Activated naive CD4-positive, alpha-beta T cell treated with anti-CD3 and anti-CD28 coated beads, Interleukin-2, amount 10 ng/mL, durations not matched to agents 7 days and 5 days (primary cell): ENCODE data around the gene RNF151.
"Not testable (repeated sequence)": the region's sequence is repeated elsewhere in the genome, so short reads cannot be mapped to it uniquely, and the experiment has no call there.

Experiments used
- CTCF ChIA-PET: fragments of 350-600 bp; sonication (Branson Sonifier 250); formaldehyde crosslinking; loops from one replicate; lab custom pipeline; 2021; ENCODE audit warnings: antibody characterized with exemption; lab: Charles Lee
- DNase-seq: peaks from one replicate; pipeline ENCODE4 v3.0.0-alpha.2; 2020
- H3K27ac Mint-ChIP-seq: one replicate; pipeline ENCODE4 v1.8.0; 2021; ENCODE audit warnings: mild to moderate bottlenecking, moderate library complexity, mixed read lengths
- H3K27me3 Mint-ChIP-seq: one replicate; pipeline ENCODE4 v1.8.0; 2021; ENCODE audit warnings: mild to moderate bottlenecking, mixed read lengths
- H3K36me3 Mint-ChIP-seq: one replicate; pipeline ENCODE4 v1.8.0; 2021; ENCODE audit warnings: mixed read lengths
- H3K4me1 Mint-ChIP-seq: one replicate; pipeline ENCODE4 v1.8.0; 2021; ENCODE audit warnings: mixed read lengths
- H3K4me3 Mint-ChIP-seq: one replicate; pipeline ENCODE4 v1.8.0; 2021; ENCODE audit warnings: mild to moderate bottlenecking, moderate library complexity, mixed read lengths
- H3K9me3 Mint-ChIP-seq: one replicate; pipeline ENCODE4 v1.8.0; 2021; ENCODE audit warnings: mixed read lengths

The RNF151 gene, protein sequence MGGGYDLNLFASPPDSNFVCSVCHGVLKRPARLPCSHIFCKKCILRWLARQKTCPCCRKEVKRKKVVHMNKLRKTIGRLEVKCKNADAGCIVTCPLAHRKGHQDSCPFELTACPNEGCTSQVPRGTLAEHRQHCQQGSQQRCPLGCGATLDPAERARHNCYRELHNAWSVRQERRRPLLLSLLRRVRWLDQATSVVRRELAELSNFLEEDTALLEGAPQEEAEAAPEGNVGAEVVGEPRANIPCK

DNA sequence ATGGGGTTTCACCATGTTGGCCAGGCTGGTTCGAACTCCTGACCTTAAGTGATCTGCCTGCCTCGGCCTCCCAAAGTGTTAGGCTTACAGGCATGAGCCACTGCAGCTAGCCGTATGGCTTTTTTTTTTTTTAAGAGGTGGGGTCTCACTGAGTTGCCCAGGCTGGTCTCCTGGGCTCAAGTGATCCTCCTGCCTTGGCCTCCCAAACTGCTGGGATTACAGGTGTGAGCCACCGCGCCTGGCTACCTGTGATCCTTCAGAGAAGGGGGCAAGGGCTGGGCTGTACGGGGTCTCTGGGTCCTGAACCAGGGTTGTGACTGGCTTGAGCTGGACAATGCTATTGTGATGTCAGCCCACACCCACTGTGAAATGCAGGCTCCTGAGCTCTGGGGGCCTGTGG lies at the start of gene RNF151:
RNF151 (plus strand) TSS at position 397 of the 400 bp plus-strand sequence. CDS start 26 bp downstream, outside the sequence.
- CTCF ChIA-PET: no interaction called here
- H3K4me3 Mint-ChIP-seq: peak within 1 kb of the TSS; percentile 92
- no peaks in the 10 kb centered on the region for H3K27me3 Mint-ChIP-seq
- DNase-seq: no peak
- H3K36me3 Mint-ChIP-seq: peaks cover 27% of the 10 kb centered on the region
- peaks cover 49% of the 10 kb centered on the region for H3K4me1 Mint-ChIP-seq
- H3K9me3 Mint-ChIP-seq: no peaks in the 10 kb centered on the region
- peak within 1 kb of the TSS; percentile 96 for H3K27ac Mint-ChIP-seq

DNA sequence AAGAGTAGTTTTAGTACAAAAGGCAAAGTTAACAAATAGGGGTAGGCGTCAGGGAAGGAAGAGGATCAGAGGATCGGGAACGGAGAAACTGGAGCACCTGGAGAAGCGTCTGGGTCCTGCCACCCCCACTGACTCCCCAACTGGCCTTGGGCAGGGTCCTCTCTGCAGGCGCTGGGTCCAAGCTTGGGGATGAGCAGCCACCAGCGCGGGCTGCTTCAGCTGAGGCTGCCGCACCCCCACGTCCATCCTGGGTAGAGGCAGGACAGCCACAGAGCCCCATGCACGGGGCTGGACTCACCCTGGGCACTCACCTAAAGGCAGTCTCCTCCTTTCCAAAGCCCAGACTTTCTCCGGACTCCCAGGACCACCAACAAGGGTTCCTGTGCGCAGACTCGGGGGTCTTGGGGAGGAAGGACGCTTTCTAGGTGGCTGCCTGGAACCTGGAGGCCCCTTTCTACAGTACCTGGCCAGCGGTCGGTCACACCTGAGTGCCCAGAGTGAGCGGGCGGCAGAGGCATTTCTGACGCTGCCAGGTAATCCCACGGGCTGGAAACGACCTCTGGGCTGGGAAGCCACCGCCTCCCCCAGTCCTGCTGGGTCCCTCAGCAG lies 49.5 kb upstream of the RNF151 start:
- no peak for DNase-seq
- no peak overlapping the region for H3K27ac Mint-ChIP-seq
- H3K4me3 Mint-ChIP-seq: no peak overlapping the region
- no peaks in the 10 kb centered on the region for H3K9me3 Mint-ChIP-seq
- peaks cover 90% of the 10 kb centered on the region for H3K27me3 Mint-ChIP-seq
- CTCF ChIA-PET: interaction anchor here (1.2 kb wide), 1 partner anchor 53 kb away, joined by 3 read pairs; no protein-coding TSS in a partner anchor
- H3K36me3 Mint-ChIP-seq: no peaks in the 10 kb centered on the region
- H3K4me1 Mint-ChIP-seq: no peaks in the 10 kb centered on the region

DNA sequence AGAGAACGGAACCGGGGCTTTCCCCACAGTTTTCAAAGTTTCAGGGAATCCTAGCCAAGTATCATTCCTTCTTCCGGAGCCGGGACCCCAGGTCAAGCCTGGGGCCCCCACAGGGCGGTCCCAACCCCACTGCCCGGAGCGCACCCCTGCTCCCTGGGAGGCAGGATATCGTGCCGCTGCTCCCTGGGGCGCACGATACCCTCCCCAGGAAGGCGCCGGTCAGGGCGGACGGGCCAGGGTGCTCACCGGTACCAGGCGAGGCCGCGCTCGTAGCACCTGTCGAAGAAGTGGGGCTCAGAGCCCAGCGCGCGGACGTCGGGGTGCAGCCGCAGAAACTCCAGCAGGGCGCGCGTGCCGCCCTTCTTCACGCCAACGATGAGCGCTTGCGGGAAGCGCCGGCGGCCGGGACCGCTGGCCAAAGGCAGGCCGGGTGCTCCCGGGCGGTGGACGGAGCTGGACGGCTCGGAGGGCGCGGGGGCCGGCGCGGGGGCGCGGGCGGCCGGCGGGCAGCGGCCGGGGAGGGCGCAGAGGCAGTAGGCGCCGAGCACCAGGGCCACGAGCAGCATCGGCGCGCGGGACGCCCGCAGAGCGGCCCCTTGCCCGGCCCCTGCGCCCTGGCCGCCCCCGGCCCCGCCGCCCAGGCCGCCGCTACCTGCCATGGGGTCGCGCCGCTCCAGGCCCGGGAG lies 48.8 kb upstream of the RNF151 start:
- DNase-seq: no peak
- CTCF ChIA-PET: no interaction called here
- no peaks in the 10 kb centered on the region for H3K9me3 Mint-ChIP-seq
- no peak overlapping the region for H3K4me3 Mint-ChIP-seq
- H3K27me3 Mint-ChIP-seq: peaks cover 96% of the 10 kb centered on the region
- no peak overlapping the region for H3K27ac Mint-ChIP-seq
- H3K36me3 Mint-ChIP-seq: no peaks in the 10 kb centered on the region
- H3K4me1 Mint-ChIP-seq: no peaks in the 10 kb centered on the region

DNA sequence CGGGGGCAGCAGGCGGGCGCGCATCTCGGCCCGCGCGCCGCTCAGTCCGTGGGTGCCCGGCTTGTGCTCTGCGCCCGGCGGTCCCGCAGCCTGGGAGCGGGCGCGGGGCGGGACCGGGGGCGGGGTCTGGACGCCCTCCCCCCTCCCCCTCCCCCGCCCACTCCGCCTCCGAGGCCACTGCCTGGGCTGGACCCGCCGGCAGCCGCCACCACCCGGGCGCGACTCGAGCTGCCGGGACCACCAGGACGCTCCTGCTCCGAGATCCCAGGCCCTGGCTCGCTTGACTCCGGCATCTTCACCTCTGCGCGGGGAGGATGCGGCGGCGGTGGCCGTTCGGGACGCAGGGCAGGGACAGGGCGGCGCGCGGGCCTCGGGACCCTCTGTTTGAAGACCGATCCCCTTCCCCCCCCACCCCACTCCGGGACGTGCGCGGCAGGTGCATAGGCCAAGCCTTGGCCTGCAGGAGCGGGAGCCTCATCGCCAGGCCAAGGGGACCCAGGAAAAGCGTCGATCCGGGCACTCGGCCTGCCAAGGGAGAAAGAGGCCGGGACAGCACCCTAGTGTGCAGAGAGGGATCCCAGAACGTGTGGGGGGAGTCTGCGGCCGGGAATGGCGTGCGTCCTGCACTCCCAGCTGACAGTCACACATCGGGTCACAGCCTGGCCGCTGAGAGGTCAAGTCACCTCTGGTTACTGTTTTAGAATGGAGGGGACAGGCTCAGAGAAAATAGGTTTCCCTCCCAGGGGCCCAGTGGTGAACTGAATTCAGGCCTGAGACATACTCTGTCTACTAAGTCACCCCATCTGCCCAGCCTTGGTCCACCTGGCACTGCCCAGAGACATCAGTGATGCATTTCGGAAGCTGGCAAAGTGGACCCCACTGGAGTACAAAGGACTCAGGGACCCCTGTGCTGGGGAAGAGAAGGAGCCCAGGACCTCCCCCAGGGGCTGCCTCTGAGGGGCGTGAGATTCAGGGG lies 48.0 kb upstream of the RNF151 start, which contains the start of gene HS3ST6:
HS3ST6 (minus strand) TSS at position 65 of the 976 bp plus-strand sequence. CDS start 92 bp downstream, outside the sequence.
- Mint-ChIP-seq H3K4me1 (no peaks in the 10 kb centered on the region), H3K36me3 (no peaks in the 10 kb centered on the region), H3K27ac (no peak within 1 kb of the TSS), H3K4me3 (no peak within 1 kb of the TSS), H3K9me3 (no peaks in the 10 kb centered on the region), H3K27me3 (peaks cover 96% of the 10 kb centered on the region)
- DNase-seq: no peak
- CTCF ChIA-PET: no interaction called here

DNA sequence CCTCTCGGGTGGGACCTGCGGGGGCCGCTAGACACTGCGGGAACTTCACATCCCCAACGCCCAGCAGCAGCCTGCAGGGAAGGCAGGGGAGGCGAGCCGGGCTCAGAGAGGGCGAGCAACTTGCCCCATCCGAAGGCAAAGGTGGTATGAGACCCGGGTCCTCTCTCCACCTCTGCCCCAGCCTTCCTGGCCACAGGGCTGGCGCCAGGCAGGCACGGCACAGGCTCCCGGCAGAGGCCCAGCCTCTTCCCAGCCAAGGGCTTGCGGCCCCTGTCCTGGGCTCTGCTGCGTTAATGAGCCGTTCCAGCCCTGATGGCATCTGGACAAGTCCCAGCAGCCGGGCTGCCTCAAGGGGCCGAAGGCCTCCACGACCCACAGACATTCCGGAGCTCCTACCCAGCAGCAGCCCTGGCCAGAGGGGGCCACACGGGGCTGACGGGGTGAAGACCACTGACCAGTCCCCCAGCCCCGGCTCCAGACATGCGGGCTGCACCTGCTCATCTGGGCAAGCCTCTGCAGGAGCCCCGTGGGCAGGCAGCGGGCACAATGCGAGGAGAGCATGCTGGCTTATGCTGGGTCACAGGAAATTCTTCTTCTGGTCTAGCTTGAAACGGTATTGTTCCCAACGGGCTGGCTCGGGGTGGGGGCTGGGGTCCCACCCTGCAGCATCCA lies 47.2 kb upstream of the RNF151 start:
- Mint-ChIP-seq H3K4me1 (no peaks in the 10 kb centered on the region), H3K27ac (no peak overlapping the region), H3K27me3 (peaks cover 96% of the 10 kb centered on the region), H3K36me3 (no peaks in the 10 kb centered on the region), H3K4me3 (no peak overlapping the region), H3K9me3 (no peaks in the 10 kb centered on the region)
- no peak for DNase-seq
- CTCF ChIA-PET: no interaction called here

DNA sequence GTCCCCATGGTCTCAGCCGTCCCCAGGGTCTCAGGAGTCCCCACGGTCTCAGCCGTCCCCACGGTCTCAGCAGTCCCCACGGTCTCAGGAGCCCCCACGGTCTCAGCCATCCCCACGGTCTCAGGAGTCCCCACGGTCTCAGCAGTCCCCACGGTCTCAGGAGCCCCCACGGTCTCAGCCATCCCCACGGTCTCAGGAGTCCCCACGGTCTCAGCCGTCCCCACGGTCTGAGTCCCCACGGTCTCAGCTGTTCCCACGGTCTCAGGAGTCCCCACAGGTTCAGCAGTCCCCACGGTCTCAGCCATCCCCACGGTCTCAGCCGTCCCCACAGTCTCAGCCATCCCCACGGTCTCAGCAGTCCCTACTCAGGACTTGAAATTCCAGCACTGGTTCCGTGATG lies 46.5 kb upstream of the RNF151 start:
- H3K4me1 Mint-ChIP-seq, H3K36me3 Mint-ChIP-seq, H3K9me3 Mint-ChIP-seq, DNase-seq, H3K4me3 Mint-ChIP-seq, H3K27ac Mint-ChIP-seq, CTCF ChIA-PET: not testable (repeated sequence)
- peaks cover 96% of the 10 kb centered on the region for H3K27me3 Mint-ChIP-seq

DNA sequence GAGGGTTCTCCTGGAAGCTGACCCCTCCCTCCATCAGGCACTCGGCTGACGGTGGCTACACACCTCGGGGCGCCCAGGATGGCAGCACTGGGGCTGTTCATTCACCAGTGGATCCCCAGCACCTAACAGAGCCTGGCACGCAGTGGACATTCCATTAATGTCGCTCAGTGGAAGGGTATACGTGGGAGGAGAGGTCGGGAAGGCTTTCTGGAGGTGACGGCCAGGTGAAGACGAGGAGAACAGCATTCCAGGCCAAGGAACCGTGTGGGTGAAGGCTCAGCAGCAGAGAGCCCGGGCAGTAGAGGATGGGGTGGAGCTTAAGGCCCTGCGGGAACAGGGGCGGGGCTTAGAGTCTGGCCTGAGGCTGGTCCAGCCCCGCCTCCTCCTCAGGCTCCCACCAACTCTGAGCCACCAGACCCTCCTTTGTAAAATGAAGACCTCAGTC lies 45.9 kb upstream of the RNF151 start:
- Mint-ChIP-seq H3K27me3 (peaks cover 95% of the 10 kb centered on the region), H3K36me3 (no peaks in the 10 kb centered on the region), H3K9me3 (no peaks in the 10 kb centered on the region), H3K27ac (no peak overlapping the region), H3K4me3 (no peak overlapping the region), H3K4me1 (no peaks in the 10 kb centered on the region)
- CTCF ChIA-PET: no interaction called here
- DNase-seq: no peak

DNA sequence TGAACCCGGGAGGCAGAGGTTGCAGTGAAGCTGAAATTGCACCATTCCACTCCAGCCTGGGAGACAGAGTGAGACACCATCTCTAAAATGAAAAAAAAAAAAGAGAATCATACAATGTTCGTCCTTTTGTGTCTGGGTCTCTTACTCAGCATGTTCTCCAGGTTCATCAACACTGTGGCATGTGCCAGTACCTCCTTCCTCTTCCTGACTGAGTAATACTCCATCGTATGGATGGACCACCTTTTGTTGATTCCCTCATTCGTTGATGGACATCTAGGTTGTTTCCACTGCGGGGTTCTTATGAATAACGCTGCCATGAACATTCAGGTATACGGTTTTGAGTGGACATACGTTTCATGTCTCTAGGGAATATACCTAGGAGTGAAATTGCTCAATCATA lies 44.3 kb upstream of the RNF151 start:
- H3K27me3 Mint-ChIP-seq: peaks cover 83% of the 10 kb centered on the region
- no peaks in the 10 kb centered on the region for H3K4me1 Mint-ChIP-seq
- H3K36me3 Mint-ChIP-seq: no peaks in the 10 kb centered on the region
- no peak overlapping the region for H3K27ac Mint-ChIP-seq
- CTCF ChIA-PET: no interaction called here
- DNase-seq: no peak
- no peak overlapping the region for H3K4me3 Mint-ChIP-seq
- no peaks in the 10 kb centered on the region for H3K9me3 Mint-ChIP-seq

DNA sequence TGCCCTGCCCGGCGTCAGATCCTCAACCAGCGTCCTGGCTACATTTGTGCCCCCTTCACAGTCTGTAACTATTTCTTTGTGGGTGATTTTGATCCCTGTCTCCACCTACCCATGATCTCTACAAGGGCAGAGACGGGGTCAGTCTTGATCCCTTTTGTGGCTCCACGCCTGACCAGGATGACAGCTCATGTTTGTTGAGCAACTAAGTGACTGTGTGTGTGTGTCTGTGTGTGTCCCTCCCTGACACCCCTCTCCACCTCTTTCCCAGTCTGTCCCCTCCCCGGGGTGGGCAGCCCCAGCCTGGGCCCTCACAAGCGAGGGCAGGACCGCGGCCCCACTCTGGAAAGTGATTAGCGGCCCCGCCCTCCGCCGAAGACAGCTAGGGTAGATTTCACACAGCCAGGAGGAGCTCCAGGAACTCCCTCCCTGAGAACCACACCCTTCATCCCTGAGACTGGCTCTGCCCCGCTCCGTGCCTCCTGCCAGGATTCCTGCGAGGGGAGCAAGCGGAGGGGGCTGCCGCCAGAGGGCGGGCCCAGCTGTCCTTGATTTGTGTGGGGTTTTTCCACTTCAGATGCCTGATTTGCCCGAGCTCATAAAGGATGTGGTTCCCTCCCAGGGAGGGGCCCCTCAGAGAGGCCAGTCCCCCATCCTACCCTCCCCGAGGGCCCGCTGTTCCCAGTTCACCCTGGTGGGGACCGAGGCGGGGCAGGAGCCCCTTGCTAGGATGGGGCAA lies 43.2 kb upstream of the RNF151 start:
- Mint-ChIP-seq H3K4me3 (no peak overlapping the region), H3K9me3 (no peaks in the 10 kb centered on the region), H3K27me3 (peaks cover 81% of the 10 kb centered on the region), H3K4me1 (no peaks in the 10 kb centered on the region), H3K36me3 (no peaks in the 10 kb centered on the region), H3K27ac (no peak overlapping the region)
- CTCF ChIA-PET: interaction anchor here (1.3 to 1.4 kb wide), 2 partner anchors 15 to 110 kb away, joined by 3 to 6 read pairs; no protein-coding TSS in a partner anchor
- DNase-seq: no peak

DNA sequence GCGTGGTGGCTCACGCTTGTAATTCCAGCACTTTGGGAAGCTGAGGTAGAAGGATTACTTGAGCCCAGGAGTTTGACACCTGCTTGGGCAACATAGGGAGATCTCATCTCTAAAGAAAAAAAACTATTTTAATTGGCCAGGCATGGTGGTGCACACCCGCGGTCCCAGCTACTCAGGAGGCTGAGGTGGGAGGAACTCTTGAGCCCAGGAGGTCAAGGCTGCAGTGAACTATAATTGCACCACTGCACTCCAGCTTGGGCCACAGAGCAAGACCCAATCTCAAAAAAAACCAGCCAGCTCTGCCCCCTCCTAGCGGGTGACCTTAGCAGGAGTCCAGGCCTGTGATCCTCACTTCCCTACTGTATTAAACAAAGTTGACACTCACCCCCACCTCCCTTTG lies 42.6 kb upstream of the RNF151 start:
- Mint-ChIP-seq H3K4me3 (no peak overlapping the region), H3K9me3 (no peaks in the 10 kb centered on the region), H3K4me1 (peaks cover 1% of the 10 kb centered on the region), H3K27ac (no peak overlapping the region), H3K36me3 (no peaks in the 10 kb centered on the region), H3K27me3 (peaks cover 74% of the 10 kb centered on the region)
- no peak for DNase-seq
- CTCF ChIA-PET: interaction anchor here (1.3 to 1.4 kb wide), 2 partner anchors 15 to 111 kb away, joined by 3 to 6 read pairs; no protein-coding TSS in a partner anchor

DNA sequence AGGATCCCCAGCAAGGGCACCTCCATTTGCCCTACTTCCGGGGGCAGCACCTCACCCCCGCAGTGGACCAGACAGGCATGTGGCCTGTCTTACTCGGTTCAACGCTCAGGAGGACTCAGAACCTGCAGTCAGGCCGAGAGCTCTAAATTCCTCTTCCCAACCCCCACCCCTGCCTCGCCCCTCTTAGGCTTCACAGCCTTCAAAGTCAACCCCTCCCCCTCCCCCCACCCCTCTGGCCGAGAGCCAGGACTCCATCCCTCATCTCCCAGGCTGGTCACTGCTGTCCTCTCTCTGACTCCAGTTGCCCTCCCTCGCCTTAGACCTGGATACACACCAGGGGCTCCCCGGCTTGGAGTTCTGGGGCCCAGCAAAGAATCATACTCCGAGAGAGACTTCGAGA lies 40.4 kb upstream of the RNF151 start:
- DNase-seq: no peak
- no peaks in the 10 kb centered on the region for H3K36me3 Mint-ChIP-seq
- H3K4me1 Mint-ChIP-seq: peaks cover 4% of the 10 kb centered on the region
- peaks cover 57% of the 10 kb centered on the region for H3K27me3 Mint-ChIP-seq
- H3K9me3 Mint-ChIP-seq: no peaks in the 10 kb centered on the region
- CTCF ChIA-PET: no interaction called here
- no peak overlapping the region for H3K27ac Mint-ChIP-seq
- H3K4me3 Mint-ChIP-seq: no peak overlapping the region

DNA sequence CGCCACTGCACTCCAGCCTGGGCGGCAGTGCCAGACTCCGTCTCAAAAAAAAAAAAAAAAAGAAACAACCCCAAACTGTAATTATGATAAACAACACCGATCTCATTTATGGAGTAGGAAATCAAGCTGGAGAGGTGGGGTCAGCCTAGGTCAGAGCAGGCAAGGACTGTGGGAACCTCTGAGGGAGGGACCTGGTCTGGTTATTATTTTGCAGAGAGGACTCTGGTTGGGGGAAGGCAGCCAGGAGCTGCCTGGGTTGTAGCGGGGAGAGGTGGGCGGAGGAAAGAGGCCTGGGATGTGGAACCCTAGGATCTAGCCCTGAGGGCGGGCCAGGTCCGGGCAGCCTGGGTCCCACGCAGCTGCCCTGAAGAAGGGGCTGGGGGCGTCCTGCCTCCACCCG lies 37.6 kb upstream of the RNF151 start:
- Mint-ChIP-seq H3K27me3 (peaks cover 45% of the 10 kb centered on the region), H3K27ac (no peak overlapping the region), H3K4me3 (peak overlapping the region; percentile 63)

More for the DNA sequence above, 37.6 kb upstream of the RNF151 start:
- peak; percentile 39 for DNase-seq
- Mint-ChIP-seq H3K9me3 (no peaks in the 10 kb centered on the region), H3K36me3 (no peaks in the 10 kb centered on the region), H3K4me1 (peaks cover 4% of the 10 kb centered on the region)
- CTCF ChIA-PET: interaction anchor here (1.0 to 2.5 kb wide), 7 partner anchors 8 to 146 kb away, joined by 3 to 10 read pairs (median 4); partner anchors contain the start of genes MSRB1, NUBP2 and SPSB3
